ENCODE results near the gene ITPRID1. TPM values are rescaled to one million over a fixed set of nuclear protein-coding genes. Genes with fewer than 3 reads are reported as not detected.

Gene ITPRID1
- total and polyA plus RNA-seq, 2 of the 8 experiments (the other 6 are each of a cell fraction or from before 2014, with no cell fraction given) = 0.09 to 0.47 TPM

- Histone ChIP-seq H3K27me3 (replicated peaks in 1 of 4; ENCODE audit: control insufficient read depth in 3 of 4, extremely low read depth in 1 of 4, insufficient read depth in 3 of 4, low read length in 3 of 4) (no peaks in the 10 kb centered on the region), H3K56ac (replicated peaks; ENCODE audit: insufficient read length, low read depth, low read length) (no peak overlapping the region), H3K79me1 (ENCODE audit: low read depth, low read length) (no peaks in the 10 kb centered on the region), H2BK12ac (ENCODE audit: low read depth, low read length) (no peak overlapping the region), H3K9me3 (ENCODE audit: insufficient read depth in 2 of 2, low read depth in 1 of 2, low read length in 1 of 2) (peaks cover 7% of the 10 kb centered on the region in 2 experiments; a peak in 3 of 4 replicates), H2BK5ac (ENCODE audit: low read depth, low read length) (no peak overlapping the region), H3K9ac (replicated peaks in 1 of 4; ENCODE audit: extremely low read depth in 1 of 4, low read depth in 3 of 4, low read length in 3 of 4) (no peak overlapping the region), H2AFZ (ENCODE audit: low read length) (no peak overlapping the region), H3K27ac (ENCODE audit: low read depth, low read length) (no peak overlapping the region), H3K79me2 (ENCODE audit: control insufficient read depth in 1 of 2, insufficient read depth in 2 of 2, low read length in 2 of 2) (no peaks in the 10 kb centered on the region), H4K20me1 (replicated peaks in 1 of 2; ENCODE audit: control insufficient read depth in 1 of 2, insufficient read depth in 2 of 2, low read length in 2 of 2) (no peaks in the 10 kb centered on the region), H2BK15ac (ENCODE audit: low read length) (no peak overlapping the region), H3K4me2 (ENCODE audit: insufficient read depth in 1 of 2, low read depth in 2 of 2, low read length in 2 of 2) (no peak overlapping the region), H3K4ac (replicated peaks; ENCODE audit: insufficient read length, low read depth, low read length) (no peak overlapping the region), H4K91ac (replicated peaks; ENCODE audit: insufficient read length, low read length) (no peak overlapping the region), H3K14ac (ENCODE audit: insufficient read length) (no peak overlapping the region), H2AK5ac (ENCODE audit: low read depth, low read length) (no peak overlapping the region), H3K23me2 (ENCODE audit: low read depth, low read length) (no peaks in the 10 kb centered on the region), H2BK20ac (ENCODE audit: low read length) (no peak overlapping the region), H2BK120ac (replicated peaks; ENCODE audit: low read depth, low read length) (no peak overlapping the region), H4K5ac (ENCODE audit: insufficient read length, low read depth, low read length) (no peak overlapping the region), H3K18ac (ENCODE audit: extremely low read depth, low read length) (no peak overlapping the region), H3K23ac (ENCODE audit: insufficient read length) (no peak overlapping the region), H3K36me3 (ENCODE audit: control insufficient read depth in 2 of 4, insufficient read depth in 4 of 4, low read length in 3 of 4) (no peaks in the 10 kb centered on the region; a peak in 1 of 8 replicates), H3K4me1 (replicated peaks in 1 of 4; ENCODE audit: control insufficient read depth in 3 of 4, insufficient read depth in 4 of 4, low read length in 3 of 4) (no peaks in the 10 kb centered on the region), H3K4me3 (ENCODE audit: extremely low read depth in 1 of 4, insufficient read depth in 2 of 4, low read depth in 3 of 4, low read length in 4 of 4) (no peak overlapping the region), H4K8ac (ENCODE audit: extremely low read depth, insufficient read depth, low read length) (no peak overlapping the region)
- CTCF ChIA-PET (ENCODE audit: partially characterized antibody) = interaction anchor here (1.3 kb wide), 1 partner anchor 74 kb away, joined by 4 read pairs; no protein-coding TSS in a partner anchor
- POLR2A ChIA-PET (ENCODE audit: partially characterized antibody) = no interaction called here
- no peak for DNase-seq (ENCODE audit: low read depth in 1 of 2, low spot score in 2 of 2)
- no peak for FAIRE-seq
- WGBS, 2 experiments (ENCODE audit: extremely low coverage in 1 of 2, insufficient coverage in 1 of 2, insufficient read length in 1 of 2, insufficient replicate concordance in 2 of 2, low coverage in 1 of 2, low lambda C conversion rate in 2 of 2, missing lambda C conversion rate in 1 of 2) = 91% methylated on average over 16 of the region's 16 CpGs; no CpG with 5 or more reads in 1 of the 2 experiments
- no peak for TF ChIP-seq NANOG (IDR thresholded peaks at IDR 0.05; ENCODE audit: insufficient read depth, low read depth, low read length, poor library complexity, severe bottlenecking)
- TF ChIP-seq MAX (IDR thresholded peaks at IDR 0.05) = no peak
- no peak for TF ChIP-seq TCF12 (IDR thresholded peaks at IDR 0.05; ENCODE audit: low read depth, low read length)
- TF ChIP-seq MAFK (IDR thresholded peaks at IDR 0.05; ENCODE audit: low read depth, low read length) = no peak
- TF ChIP-seq RBBP5 (IDR thresholded peaks at IDR 0.05; ENCODE audit: borderline replicate concordance, low read depth, low read length) = no peak
- no peak for TF ChIP-seq RAD21 (IDR thresholded peaks at IDR 0.05 in 1 of 2, conservative IDR thresholded peaks at IDR 0.05 in 1 of 2; ENCODE audit: low read depth in 2 of 2, low read length in 2 of 2)
- no peak for TF ChIP-seq CHD2 (IDR thresholded peaks at IDR 0.05; ENCODE audit: low read length)
- no peak for TF ChIP-seq POU5F1 (IDR thresholded peaks at IDR 0.05; ENCODE audit: low read depth, low read length)
- TF ChIP-seq SP1 (IDR thresholded peaks at IDR 0.05; ENCODE audit: low read depth, low read length) = no peak
- TF ChIP-seq SRF (IDR thresholded peaks at IDR 0.05; ENCODE audit: low read depth, low read length) = no peak
- no peak for TF ChIP-seq RNF2 (IDR thresholded peaks at IDR 0.05; ENCODE audit: borderline replicate concordance, low read depth, low read length, missing control alignments, poor library complexity, severe bottlenecking)
- TF ChIP-seq SIX5 (IDR thresholded peaks at IDR 0.05; ENCODE audit: low read depth, low read length) = no peak
Observed at GRCh38 chr7:31516680-31517502, 3.0 kb downstream of the ITPRID1 start.
